AG08395 (cell line): ENCODE measurements around the gene ADCY2.

Experiments
- DNase-seq: peaks from one replicate; pipeline ENCODE4 v3.0.0; 2012; ENCODE audit warnings: mixed read lengths, low spot score

The ADCY2 gene

DNA sequence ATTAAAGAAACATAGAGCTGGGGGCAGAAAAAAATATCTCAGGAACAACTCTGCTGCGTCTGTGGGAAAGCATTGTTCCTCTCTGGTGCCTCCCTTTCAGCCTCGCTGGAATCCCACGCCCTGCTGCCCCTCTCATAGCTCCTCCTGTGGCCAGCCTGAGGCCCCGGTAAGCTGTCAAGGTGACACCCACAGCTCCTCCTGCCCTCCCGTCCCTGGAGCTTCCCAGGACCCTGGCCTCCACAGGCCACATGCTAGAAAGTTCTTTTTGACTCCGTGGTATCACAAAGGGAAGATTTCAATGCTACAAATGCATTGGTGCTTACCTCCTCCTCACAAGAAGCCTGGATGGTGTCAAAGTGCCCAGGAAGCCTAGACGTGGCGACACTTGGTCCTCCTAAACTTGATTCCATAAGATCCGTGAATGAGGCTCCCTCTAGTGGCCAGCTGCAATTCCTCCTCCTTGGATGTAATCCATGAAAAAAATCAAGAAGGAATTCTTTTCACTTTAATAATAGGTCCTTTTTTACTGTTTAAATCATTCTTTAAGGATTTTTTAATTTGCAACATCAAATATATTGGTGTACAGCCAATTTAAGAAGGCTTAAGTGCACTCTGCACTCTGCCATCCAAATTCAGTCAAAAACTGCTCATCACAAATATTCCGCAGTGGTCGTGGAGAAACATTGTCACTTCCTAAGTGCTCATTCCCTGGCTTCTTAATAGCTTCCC, 350.1 kb downstream of the ADCY2 start:
- peak; percentile 63 for DNase-seq

DNA sequence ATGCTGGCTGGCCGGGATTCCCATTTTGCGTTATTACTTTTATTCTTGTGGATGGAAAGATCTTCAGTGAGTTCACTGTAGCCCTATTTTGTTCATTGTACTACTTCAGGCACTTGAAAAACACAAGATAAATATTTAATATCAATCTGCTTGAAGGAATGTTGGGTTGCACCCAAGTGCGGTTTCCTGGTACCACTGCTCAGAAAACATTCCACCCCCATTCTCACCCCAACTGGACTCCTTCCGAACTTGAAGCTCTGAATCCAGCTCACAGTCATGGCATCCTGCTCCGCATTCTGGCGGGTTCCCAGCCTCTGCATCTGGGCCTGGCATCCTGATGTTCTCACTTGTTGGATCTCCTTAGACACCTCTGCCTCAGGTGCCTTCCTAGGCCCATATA, 351.8 kb downstream of the ADCY2 start:
- DNase-seq, result no peak

DNA sequence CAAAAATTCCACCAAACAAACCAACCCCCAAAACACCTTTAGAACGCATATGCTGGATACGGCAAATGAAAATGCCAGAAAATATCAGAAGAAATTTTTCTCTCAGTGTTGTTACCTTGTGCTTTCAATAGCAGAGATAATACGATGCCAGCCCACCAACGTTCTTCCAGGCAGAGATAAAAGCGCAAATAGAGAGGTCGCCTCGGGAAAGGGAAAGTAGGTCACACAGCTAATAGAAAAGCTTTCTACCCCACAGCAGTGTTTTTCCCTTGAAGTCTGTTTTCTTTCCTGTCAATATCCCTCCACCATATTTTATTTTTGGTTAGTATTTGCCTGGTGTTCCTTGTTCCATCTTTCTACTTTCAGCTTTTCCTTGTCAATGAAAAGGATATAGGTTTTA, 353.7 kb downstream of the ADCY2 start:
- no peak for DNase-seq

DNA sequence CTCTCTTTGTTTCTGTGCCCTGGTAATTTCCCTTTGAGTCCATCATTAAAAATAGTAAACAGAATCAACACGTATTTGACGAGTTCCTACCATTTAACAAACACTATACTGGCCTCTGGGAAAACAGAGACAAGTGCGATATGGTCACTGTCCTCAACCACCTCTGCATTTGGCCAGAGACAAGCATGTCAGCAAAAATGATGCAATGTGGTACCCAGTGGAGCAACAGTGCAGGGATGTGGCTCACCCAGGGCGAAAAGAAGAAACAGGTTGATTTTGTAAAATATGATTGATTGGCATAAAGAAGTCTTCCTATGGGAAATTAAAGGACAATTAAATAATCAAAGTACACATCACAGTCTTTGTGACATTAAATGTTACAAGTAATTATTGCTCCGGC, 355.9 kb downstream of the ADCY2 start:
- no peak for DNase-seq

- DNase-seq, result no peak
Observed at GRCh38 chr5:7753181-7753580, 357.2 kb downstream of the ADCY2 start.

DNA sequence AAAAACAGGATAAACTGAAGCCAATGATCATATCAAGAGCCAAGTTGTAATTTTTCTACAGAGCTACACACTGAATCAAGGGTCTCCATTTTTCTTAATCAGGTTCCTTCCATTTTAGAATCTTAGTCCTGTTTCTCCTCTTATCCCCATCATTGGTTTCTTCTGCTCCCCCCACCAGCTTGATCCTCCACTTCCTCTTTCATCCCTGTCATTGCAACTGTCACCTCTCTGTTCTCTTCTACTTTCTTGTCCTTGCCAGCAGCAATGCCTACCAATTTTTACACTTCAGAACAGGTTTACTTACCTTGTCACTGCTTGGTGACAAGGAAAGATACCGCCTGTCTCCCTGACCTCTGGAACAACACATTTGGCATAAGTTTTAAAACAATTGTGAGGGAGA, 357.7 kb downstream of the ADCY2 start:
- DNase-seq, result no peak

- no peak for DNase-seq
Observed at GRCh38 chr5:7754490-7754889, 358.6 kb downstream of the ADCY2 start.

DNA sequence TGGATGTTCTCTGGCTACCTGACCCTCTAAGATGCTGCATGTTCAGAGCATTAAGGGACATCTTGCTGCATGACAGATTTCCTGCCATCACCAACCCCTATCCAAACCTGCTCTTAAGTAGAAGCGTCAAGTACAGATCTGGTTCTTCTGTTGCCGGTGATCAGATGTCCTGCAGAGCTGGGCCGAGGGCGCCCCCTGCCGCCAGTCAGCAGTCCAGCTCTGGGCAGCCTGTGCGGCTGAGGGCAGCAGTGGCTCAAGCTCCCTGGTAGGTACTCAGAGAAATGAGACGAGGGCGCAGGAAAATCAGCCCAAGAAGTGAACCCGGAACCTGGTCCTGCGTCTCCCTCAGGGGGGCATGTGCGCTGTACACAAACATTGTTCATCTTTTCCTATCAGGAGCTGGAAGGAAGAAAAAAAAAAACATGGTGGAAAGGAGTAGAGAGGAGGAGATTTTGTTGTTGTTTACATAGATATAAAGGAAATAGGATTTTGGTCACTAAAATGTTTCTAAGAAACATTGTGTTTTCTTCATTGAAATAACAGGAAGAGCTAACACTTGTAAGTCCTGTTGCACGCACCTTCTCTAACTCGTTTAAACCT, 359.2 kb downstream of the ADCY2 start:
- DNase-seq, result peak; percentile 38

GRCh38 chr5:7755958-7756357, 360.0 kb downstream of the ADCY2 start:
- no peak for DNase-seq

- no peak for DNase-seq
Observed at GRCh38 chr5:7756453-7756852, 360.5 kb downstream of the ADCY2 start.

DNA sequence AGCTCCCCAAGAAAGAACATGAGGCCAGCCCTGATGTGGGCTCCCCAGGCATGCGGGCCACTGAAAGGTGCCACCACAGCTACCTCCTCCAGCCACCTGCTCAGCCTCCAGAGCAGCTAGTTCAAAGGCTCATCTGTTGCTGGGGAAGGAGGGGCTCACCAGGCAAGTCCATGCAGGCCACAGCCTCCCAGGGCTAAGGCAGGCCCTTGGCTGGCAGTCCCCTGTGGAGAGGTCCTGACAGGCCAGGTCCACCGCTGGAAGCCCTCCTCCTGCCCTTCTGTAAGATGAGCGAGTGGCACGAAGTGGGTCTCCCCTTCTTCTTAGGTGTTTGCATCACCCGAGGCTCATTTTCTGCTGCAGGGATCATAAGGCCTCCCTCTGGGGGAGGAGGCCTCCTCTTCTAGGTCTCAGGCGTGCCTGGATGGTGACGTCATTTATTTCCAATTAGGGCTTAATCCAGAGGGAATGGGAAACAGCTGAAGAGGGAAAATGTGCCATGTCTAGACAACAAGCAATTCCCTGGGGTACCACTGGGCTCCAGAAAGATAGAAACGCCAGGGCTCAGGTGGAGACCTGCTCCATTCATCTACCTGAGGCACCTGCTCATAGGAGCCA, 363.4 kb downstream of the ADCY2 start:
- no peak for DNase-seq

- DNase-seq, result no peak
Observed at GRCh38 chr5:7759951-7760580, 364.1 kb downstream of the ADCY2 start.

GRCh38 chr5:7762267-7762666, 366.3 kb downstream of the ADCY2 start:
- DNase-seq, result no peak

GRCh38 chr5:7763621-7764072, 367.7 kb downstream of the ADCY2 start:
- no peak for DNase-seq

DNA sequence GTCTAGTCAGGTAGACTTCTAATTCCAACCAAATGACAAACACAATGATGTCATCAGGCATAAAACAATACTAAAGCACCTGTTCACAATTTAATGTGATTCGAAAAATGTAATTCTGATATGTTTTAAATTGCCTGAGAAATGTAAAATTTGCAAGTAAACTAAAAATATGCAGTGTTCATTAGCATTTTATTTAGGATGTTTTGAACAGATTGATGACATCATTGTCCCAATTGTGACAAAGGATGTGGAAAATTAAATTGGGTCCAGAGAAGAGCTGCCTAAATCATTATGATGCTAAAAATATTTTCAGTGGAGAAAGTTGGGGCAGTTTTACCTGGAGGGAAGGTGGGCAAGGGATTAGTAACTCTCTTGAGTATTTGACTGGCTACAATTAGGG, 368.5 kb downstream of the ADCY2 start:
- no peak for DNase-seq

DNA sequence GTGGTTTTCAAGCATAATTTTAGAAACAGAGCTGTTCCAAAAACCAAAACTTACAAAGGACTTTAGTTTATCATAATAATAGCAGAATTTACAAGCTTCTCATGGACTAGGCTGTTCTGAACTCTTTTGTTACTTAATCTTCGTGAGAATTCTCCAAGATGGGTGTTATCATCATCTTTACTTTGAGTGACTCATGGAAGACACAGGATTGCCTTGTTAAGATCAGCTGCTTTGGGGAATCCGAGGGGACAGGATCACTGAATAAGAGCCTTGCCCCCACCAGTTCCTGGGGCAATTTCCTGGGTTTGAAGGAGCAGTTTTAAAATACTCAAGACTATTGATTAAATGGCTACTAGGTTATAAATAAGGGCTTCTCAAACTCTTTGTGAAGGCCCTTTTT, 374.5 kb downstream of the ADCY2 start:
- DNase-seq, result no peak

- DNase-seq, result no peak
Observed at GRCh38 chr5:7772141-7772540, 376.2 kb downstream of the ADCY2 start.

DNA sequence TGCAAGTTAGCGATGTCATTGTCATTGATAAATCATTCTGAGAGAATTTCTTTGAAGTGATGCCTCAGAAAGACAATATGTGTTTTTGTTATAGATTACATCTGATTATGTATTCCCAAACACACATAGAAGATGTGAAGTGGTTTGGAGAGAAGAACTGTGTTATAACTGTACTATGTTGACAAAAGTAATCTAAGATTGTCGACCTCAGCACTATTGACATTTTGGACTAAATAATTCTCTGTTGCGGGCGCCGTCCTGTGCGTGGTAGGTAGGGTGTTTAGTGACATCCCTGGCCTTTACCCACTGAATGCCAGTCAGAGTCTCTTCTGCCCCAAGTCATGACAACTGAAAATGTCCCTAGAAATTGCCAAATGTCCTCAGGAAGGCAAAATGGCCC, 377.2 kb downstream of the ADCY2 start:
- DNase-seq, result no peak

DNA sequence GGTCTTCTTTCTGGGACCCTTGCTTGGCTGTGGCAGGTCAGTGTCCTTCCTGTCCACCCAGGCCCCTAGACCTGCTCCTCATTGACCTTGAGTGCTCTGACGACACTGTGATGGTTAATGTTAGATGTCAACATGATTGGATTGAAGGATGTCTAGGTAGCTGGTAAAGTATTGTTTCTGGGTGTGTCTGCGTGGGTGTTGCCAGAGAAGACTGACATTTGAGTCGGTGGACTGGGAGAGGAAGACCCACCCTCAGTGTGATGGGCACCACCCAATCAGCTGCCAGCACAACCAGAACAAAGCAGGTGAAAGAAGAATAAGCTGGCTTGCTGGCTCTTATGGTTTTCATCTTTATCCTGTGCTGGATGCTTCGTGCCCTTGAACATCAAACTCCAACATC, 380.5 kb downstream of the ADCY2 start:
- no peak for DNase-seq

- DNase-seq, result no peak
Observed at GRCh38 chr5:7779019-7780005, 383.4 kb downstream of the ADCY2 start.

DNA sequence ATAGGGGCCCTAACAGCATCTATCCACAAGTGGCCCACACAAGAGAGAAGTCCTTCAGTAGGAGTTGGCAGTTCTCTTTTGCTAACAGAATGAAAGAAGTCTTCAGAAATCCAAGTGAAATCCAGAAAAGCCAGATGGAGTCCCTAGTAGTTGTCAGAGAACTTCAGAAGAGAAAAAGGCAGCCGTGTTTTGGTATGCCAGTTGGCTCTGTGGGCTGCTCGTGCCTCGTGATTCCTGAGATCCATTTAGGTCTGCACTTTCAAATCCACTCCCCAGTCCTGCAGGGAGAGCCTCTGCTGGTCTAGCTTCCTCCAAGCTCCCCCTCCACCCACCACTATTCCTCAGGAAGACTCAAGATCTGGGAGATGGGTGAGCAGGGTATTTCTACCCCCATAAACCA, 386.0 kb downstream of the ADCY2 start:
- no peak for DNase-seq
